ENCODE data around the gene RPS21. TPM values are rescaled to one million over a fixed set of nuclear protein-coding genes. Genes with fewer than 3 reads are reported as not detected.

The RPS21 gene
- total RNA-seq, 1 experiment from 2014 or later = 4,496 TPM

DNA sequence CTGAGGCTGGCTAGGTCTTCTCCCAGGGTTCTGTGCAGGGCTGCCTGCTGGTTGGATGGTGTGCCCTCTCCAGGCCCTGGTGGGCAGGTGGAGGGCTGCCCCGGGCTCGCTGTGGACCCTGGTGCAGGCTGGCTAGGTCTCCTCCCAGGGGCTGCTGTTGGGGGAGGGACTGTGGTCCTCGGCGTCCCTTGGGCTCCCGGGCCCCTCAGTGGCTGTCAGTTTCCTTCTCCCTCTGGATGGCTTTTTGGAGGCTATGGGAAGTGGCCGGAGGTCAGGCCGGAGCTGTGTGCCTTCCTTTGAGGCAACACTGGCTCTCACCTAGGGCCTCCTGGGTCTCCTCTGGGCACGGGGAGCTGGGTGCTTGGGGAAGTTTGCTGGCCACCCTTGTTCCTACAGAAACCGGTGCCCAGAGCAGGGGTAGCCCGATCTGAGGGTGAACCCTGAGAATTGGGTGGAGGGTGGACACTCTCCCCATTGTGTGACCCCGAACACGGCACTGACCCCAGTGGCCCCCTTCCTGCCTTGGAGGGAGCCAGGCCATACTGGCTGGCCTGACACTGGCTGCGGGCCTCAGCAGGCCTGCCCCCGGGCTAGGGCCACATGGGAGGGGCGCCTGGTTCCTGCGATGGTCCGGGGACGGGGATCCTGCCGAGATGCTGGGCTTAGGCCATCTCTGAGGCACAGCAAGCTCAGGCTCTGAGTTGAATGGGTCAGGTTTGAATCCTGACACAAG lies 24.0 kb downstream of the RPS21 start:
- H3K4me1 ChIP-seq = peaks cover 66% of the 10 kb centered on the region
- Mint-ChIP-seq H3K27ac (ENCODE audit: unreplicated experiment) (no peak overlapping the region), H3K4me1 (ENCODE audit: low read depth, unreplicated experiment) (peaks cover 33% of the 10 kb centered on the region), H3K9me3 (ENCODE audit: unreplicated experiment) (no peaks in the 10 kb centered on the region), H3K4me3 (ENCODE audit: unreplicated experiment) (no peak overlapping the region), H3K27me3 (ENCODE audit: insufficient read depth, unreplicated experiment) (no peaks in the 10 kb centered on the region), H3K36me3 (ENCODE audit: insufficient read depth, unreplicated experiment) (peaks cover 86% of the 10 kb centered on the region)
- intact Hi-C loops (cut with micrococcal nuclease; ENCODE audit: unreplicated experiment) = no loop called here
- POLR2A ChIA-PET = no interaction called here
- DNase-seq = no peak
- no peaks in the 10 kb centered on the region for H3K9me3 ChIP-seq
- no peaks in the 10 kb centered on the region for H3K27me3 ChIP-seq (replicated peaks; ENCODE audit: control insufficient read depth, insufficient read depth, low read length)
- H3K4me3 ChIP-seq (ENCODE audit: low read depth, low read length) = no peak overlapping the region
- TF ChIP-seq, protein P1, sequence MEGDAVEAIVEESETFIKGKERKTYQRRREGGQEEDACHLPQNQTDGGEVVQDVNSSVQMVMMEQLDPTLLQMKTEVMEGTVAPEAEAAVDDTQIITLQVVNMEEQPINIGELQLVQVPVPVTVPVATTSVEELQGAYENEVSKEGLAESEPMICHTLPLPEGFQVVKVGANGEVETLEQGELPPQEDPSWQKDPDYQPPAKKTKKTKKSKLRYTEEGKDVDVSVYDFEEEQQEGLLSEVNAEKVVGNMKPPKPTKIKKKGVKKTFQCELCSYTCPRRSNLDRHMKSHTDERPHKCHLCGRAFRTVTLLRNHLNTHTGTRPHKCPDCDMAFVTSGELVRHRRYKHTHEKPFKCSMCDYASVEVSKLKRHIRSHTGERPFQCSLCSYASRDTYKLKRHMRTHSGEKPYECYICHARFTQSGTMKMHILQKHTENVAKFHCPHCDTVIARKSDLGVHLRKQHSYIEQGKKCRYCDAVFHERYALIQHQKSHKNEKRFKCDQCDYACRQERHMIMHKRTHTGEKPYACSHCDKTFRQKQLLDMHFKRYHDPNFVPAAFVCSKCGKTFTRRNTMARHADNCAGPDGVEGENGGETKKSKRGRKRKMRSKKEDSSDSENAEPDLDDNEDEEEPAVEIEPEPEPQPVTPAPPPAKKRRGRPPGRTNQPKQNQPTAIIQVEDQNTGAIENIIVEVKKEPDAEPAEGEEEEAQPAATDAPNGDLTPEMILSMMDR (IDR thresholded peaks at IDR 0.05; ENCODE audit: insufficient read depth in 1 of 2, low read depth in 1 of 2, low read length in 1 of 2, severe bottlenecking in 1 of 2, unreplicated experiment in 1 of 2) = no peak
- H3K36me3 ChIP-seq (ENCODE audit: control insufficient read depth, insufficient read depth, low read length) = peaks cover 4% of the 10 kb centered on the region
- no TSS peak for BruUV-seq (replicated peaks)
- CTCF ChIA-PET = interaction anchor here (0.5 to 2.1 kb wide), 8 partner anchors 8 to 206 kb away, joined by 3 to 11 read pairs (median 4); no protein-coding TSS in a partner anchor

DNA sequence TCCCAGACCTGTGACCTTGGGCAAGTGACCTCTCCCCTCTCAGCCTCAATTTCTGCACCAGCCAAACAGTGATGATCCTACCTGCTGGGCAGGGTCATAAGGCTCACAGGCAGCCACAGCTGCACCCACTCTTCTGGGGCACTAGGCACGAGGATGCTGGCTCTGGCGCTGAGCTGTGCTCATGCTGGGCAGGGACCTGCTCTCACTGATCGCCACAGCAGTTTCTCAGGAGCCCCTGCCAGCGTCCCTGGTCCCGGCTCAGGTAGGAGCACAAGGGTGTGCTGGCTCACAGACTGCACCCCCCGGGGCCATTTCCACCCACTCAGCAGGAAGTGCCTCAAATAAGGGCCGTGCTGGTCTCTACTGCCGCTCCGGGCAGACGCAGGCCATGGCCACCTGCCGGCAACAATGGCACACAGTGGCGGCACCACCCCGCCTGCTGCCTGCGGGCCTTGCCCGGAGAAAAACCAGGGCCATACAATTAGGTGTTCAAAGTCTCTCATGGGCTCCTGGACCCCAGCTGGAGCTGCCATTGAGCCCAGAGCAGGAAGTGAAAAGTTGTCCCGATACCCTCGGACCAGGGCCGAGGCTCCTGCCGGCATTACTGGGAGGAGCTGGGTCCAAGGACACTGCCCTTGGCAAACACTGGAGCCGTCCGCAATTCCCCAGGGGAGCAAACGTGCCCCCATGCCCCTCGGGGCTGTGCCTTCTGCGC lies 24.7 kb downstream of the RPS21 start:
- no peaks in the 10 kb centered on the region for H3K9me3 Mint-ChIP-seq (ENCODE audit: unreplicated experiment)
- CTCF ChIA-PET = interaction anchor here (0.7 kb wide), 1 partner anchor 19 kb away, joined by 3 read pairs; no protein-coding TSS in a partner anchor
- POLR2A ChIA-PET = interaction anchor here (0.5 kb wide), 1 partner anchor 13 kb away, joined by 3 read pairs; no protein-coding TSS in a partner anchor

More for the DNA sequence above, 24.7 kb downstream of the RPS21 start:
- Histone ChIP-seq H3K4me3 (ENCODE audit: low read depth, low read length) (no peak overlapping the region), H3K27me3 (replicated peaks; ENCODE audit: control insufficient read depth, insufficient read depth, low read length) (no peaks in the 10 kb centered on the region), H3K4me1 (peaks cover 62% of the 10 kb centered on the region), H3K9me3 (no peaks in the 10 kb centered on the region), H3K36me3 (ENCODE audit: control insufficient read depth, insufficient read depth, low read length) (peaks cover 4% of the 10 kb centered on the region)
- H3K27me3 Mint-ChIP-seq (ENCODE audit: insufficient read depth, unreplicated experiment) = no peaks in the 10 kb centered on the region
- intact Hi-C loops (cut with micrococcal nuclease; ENCODE audit: unreplicated experiment) = no loop called here
- peaks cover 86% of the 10 kb centered on the region for H3K36me3 Mint-ChIP-seq (ENCODE audit: insufficient read depth, unreplicated experiment)
- TF ChIP-seq, protein P1 (IDR thresholded peaks at IDR 0.05; ENCODE audit: insufficient read depth in 1 of 2, low read depth in 1 of 2, low read length in 1 of 2, severe bottlenecking in 1 of 2, unreplicated experiment in 1 of 2) = no peak
- peaks cover 28% of the 10 kb centered on the region for H3K4me1 Mint-ChIP-seq (ENCODE audit: low read depth, unreplicated experiment)
- no TSS peak for BruUV-seq (replicated peaks)
- DNase-seq = peak in 1 of 2 experiments; percentile 30
- H3K27ac Mint-ChIP-seq (ENCODE audit: unreplicated experiment) = peak overlapping the region; percentile 15
- no peak overlapping the region for H3K4me3 Mint-ChIP-seq (ENCODE audit: unreplicated experiment)

All from Caco-2 (cell line).